Psoas muscle (tissue), 8 donors: ENCODE measurements around the gene PUS10. TPM values are rescaled to one million over a fixed set of nuclear protein-coding genes. Genes with fewer than 3 reads are reported as not detected.

Source experiments
- ATAC-seq, 4 donors: fragments of 200-7000 bp; cut with Tn5 transposase; one replicate each; pipeline ENCODE4 v1.9.1; 2020; ENCODE audit warnings: moderate library complexity in 3 of 4, mild to moderate bottlenecking in 2 of 4
- DNase-seq, 2 donors: peaks; one replicate each; pipeline ENCODE4 v3.0.0-alpha.2; 2020
- H3K27ac ChIP-seq: fragments of 200-600 bp; one replicate; pipeline ENCODE4 v1.8.0; 2022
- H3K27me3 ChIP-seq, 3 donors: fragments of 200-600 bp in 1 of 3; one replicate each; pipeline versions ENCODE4 v1.6.1 to v1.8.0; 2013 to 2022; ENCODE audit warnings: low read length in 2 of 3, mild to moderate bottlenecking in 2 of 3, moderate library complexity in 1 of 3; ENCODE audit not compliant: insufficient read depth in 3 of 3
- H3K36me3 ChIP-seq, 2 donors: fragments of 200-600 bp in 1 of 2; one replicate each; pipeline versions ENCODE4 v1.6.1 to v1.8.0; 2013 to 2022; ENCODE audit warnings: low read depth in 1 of 2, mild to moderate bottlenecking in 1 of 2, moderate library complexity in 1 of 2; ENCODE audit not compliant: insufficient read depth in 1 of 2
- H3K4me1 ChIP-seq: fragments of 200-600 bp; one replicate; pipeline ENCODE4 v1.8.0; 2022
- H3K4me3 ChIP-seq: fragments of 200-600 bp; one replicate; pipeline ENCODE4 v1.8.0; 2022; ENCODE audit warnings: mild to moderate bottlenecking
- H3K9me3 ChIP-seq: fragments of 200-600 bp; one replicate; pipeline ENCODE4 v1.8.0; 2022
- WGBS, 3 donors: extraction: QIAGEN DNeasy Blood & Tissue Kit; methylation state at CpG; one replicate each; pipeline versions ENCODE4 v1.1.6 to v1.1.7; 2013; 5-methylcytosine and 5-hydroxymethylcytosine counted together
- intact Hi-C, 2 donors: fragments of 100-400 bp; cut with DNase I; formaldehyde crosslinking; loops; one replicate each; pipeline versions ENCODE4 v1.11.0 to v1.14.2; 2022
- polyA plus RNA-seq, 3 donors: library from polyadenylated mRNA; stranded (reverse); fragments of 200-250 nt; gene quantifications; one replicate each; pipeline ENCODE4 v1.2.3, GENCODE V29; 2013
- total RNA-seq, 4 donors: library from RNA; stranded (reverse); fragmentation: NEBNext Ultra II Directional in 2 of 4; extraction: Animal tissue kit (Norgen Biotek cat#: 25700) in 2 of 4; gene quantifications; one replicate each; pipeline versions ENCODE4 v1.2.1 to v1.2.4, GENCODE V29; 2021 to 2023
- TF ChIP-seq, protein P1 (sequence below): fragments of 200-600 bp; IDR thresholded peaks from one replicate; pipeline ENCODE4 v1.8.0; 2022; ENCODE audit warnings: antibody characterized with exemption
- donor health status: healthy with polysubstance abuse.
- donor health status: DM: no; HTN: no; CAD: no; lungs with moderate emphysema.
- donor health status: Bipolar disorder and iron deficiency.
- donor health status: healthy.
- donor health status: DM: yes; HTN: yes; CAD: no.
- donor health status: DM: no; HTN: no; CAD: no.
- donor health status: DM: no; HTN: no; CAD: no.
- donor health status: DM: yes; HTN: yes; CAD: no.

The PUS10 gene
- total and polyA plus RNA-seq, 7 donors: 1.4 to 5.1 (median 2.9) TPM

DNA sequence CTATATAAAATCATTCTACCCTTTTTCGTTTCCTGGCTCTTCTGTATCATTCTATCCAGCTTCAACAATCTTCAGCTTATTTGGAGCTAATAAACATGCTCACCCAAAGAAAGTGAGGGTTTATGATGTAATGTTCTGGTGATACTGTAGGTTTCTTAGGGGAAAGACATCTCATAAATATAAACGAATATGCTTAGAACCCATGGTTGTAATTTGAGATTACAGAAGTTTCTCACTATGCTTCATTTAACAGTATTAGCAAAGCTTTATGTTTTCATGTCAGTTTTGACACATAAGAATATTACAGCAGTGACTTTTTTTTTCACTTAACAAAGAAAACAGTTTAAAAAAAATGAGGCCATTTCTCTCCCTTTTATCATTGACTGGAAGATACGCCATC lies 12.3 kb downstream of the PUS10 start:
- 86 to 91% (median 89%) methylated on average over 3 of the region's 3 CpGs for WGBS, 3 donors
- Histone ChIP-seq H3K4me3 (no peak overlapping the region), H3K36me3 (peaks cover 0 to 17% of the 10 kb centered on the region in 2 donors), H3K27me3 (no peaks in the 10 kb centered on the region), H3K27ac (no peak overlapping the region), H3K4me1 (peaks cover under 1% of the 10 kb centered on the region), H3K9me3 (no peaks in the 10 kb centered on the region)
- ATAC-seq: no peak
- TF ChIP-seq, protein P1, sequence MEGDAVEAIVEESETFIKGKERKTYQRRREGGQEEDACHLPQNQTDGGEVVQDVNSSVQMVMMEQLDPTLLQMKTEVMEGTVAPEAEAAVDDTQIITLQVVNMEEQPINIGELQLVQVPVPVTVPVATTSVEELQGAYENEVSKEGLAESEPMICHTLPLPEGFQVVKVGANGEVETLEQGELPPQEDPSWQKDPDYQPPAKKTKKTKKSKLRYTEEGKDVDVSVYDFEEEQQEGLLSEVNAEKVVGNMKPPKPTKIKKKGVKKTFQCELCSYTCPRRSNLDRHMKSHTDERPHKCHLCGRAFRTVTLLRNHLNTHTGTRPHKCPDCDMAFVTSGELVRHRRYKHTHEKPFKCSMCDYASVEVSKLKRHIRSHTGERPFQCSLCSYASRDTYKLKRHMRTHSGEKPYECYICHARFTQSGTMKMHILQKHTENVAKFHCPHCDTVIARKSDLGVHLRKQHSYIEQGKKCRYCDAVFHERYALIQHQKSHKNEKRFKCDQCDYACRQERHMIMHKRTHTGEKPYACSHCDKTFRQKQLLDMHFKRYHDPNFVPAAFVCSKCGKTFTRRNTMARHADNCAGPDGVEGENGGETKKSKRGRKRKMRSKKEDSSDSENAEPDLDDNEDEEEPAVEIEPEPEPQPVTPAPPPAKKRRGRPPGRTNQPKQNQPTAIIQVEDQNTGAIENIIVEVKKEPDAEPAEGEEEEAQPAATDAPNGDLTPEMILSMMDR: no peak
- intact Hi-C loops: no loop called here
- DNase-seq: no peak

DNA sequence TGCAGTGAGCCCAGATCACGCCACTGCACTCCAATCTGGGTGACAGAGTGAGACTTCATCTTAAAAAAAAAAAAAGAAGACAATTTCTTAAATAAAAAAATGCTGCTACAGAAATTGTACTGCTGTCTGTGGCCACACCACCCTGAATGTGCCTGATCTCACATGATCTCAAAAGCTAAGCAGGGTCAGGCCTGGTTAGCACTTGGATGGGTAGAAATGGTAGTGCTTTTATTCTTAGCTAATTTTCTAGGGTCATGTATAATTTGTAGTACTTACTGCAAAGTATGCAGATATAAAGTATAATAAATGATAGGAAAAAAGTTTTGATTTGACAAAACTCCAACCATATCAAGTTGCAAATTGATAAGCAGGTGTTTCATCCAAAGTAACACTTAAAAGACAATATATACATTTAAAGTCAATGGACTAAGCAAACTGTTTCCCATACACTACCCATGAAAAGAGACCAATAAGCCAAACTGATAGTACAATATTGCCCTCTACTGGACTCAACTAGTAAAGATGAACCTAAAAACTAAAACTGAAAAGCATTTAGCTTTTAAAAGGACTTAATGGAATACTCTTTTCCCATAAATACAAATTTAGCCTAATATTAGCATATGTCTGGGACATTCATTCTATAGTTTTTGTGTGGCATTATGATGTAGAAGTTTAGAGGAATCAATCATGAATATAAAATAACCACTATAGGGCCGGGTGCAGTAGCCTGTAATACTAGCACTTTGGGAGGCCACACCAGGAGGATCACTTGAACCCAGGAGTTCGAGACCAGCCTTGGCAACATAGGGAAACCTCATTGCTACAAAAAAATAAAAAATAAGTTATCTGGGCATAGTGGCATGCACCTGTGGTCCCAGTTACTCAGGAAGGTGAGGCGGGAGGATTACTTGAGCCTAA lies 19.2 kb downstream of the PUS10 start:
- Histone ChIP-seq H3K9me3 (no peaks in the 10 kb centered on the region), H3K27ac (no peak overlapping the region), H3K4me1 (peaks cover 3% of the 10 kb centered on the region), H3K4me3 (no peak overlapping the region), H3K27me3 (no peaks in the 10 kb centered on the region), H3K36me3 (no peaks in the 10 kb centered on the region)
- TF ChIP-seq, protein P1: peak; percentile 64
- intact Hi-C loops: loop anchor here (2.0 to 5.0 kb wide), 4 partner anchors 117 to 290 kb away; partner anchors contain the start of gene REL (in 1 of the 2)
- ATAC-seq: peak in 3 of 4 donors; percentile 53 to 70 (median 59)
- DNase-seq: no peak
- WGBS, 3 donors: 86 to 91% (median 87%) methylated on average over 4 of the region's 4 CpGs

DNA sequence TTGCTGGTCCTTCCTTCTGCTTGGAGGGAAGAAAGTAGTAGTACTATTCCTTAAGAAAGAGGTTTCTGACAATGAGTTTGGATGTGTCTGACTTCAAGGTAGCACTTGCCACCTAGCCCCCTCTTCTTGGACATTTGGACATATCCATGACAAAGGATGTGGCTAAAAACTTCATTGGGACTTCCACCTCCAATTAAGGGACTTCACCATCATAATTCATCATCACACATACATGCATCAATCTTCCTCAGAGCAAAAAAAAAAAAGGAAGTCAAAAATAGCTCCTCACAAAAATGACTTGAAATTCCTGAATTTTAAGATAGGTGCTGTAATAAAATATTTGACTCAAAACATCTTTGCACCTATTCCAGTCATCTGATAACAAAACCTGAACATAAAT lies 23.9 kb downstream of the PUS10 start:
- no peak for ATAC-seq

DNA sequence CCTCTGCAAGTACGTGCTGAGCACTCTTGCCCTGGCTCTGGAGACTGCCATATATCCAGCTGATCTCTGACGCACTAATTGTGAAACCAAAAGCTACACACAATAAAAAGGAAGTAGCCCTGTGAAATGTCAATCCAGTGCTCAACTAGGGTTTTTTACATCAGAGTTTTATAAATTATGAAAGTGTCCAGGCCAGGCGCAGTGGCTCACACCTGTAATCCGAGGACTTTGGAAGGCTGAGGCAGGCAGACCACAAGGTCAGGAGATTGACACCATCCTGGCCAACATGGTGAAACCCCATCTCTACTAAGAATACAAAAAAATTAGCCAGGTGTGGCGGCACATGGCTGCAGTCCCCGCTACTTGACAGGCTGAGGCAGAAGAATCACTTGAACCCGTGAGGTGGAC lies 25.1 kb downstream of the PUS10 start:
- DNase-seq: no peak
- peaks cover 9% of the 10 kb centered on the region for H3K9me3 ChIP-seq
- H3K27ac ChIP-seq: no peak overlapping the region
- TF ChIP-seq, protein P1: no peak
- intact Hi-C loops: no loop called here
- no peak overlapping the region for H3K4me3 ChIP-seq
- no peaks in the 10 kb centered on the region for H3K27me3 ChIP-seq
- WGBS, 3 donors: 81 to 90% (median 86%) methylated on average over 7 of the region's 7 CpGs
- H3K4me1 ChIP-seq: no peaks in the 10 kb centered on the region
- no peak for ATAC-seq
- H3K36me3 ChIP-seq: no peaks in the 10 kb centered on the region

More for the DNA sequence above, 23.9 kb downstream of the PUS10 start:
- no peak for DNase-seq
- Histone ChIP-seq H3K4me1 (no peaks in the 10 kb centered on the region), H3K27me3 (no peaks in the 10 kb centered on the region), H3K27ac (no peak overlapping the region), H3K36me3 (no peaks in the 10 kb centered on the region), H3K4me3 (no peak overlapping the region), H3K9me3 (peaks cover 9% of the 10 kb centered on the region)
- intact Hi-C loops: no loop called here
- TF ChIP-seq, protein P1: no peak
